ENCODE results near the gene WDR7.

The WDR7 gene

GRCh38 chr18:56632070-56633022 lies 18.8 kb upstream of the WDR7 start:
- ChIA-PET POLR2A (interaction anchor here (1.9 kb wide), 1 partner anchor 19 kb away, joined by 7 read pairs; the partner anchor contains the start of gene WDR7), CTCF (interaction anchor here (0.6 kb wide), 1 partner anchor 11 kb away, joined by 3 read pairs; no protein-coding TSS in a partner anchor)
- TF ChIP-seq LEF1 (IDR thresholded peaks at IDR 0.05; ENCODE audit: borderline replicate concordance) (no peak), FOXK2 (IDR thresholded peaks at IDR 0.05) (no peak), TARDBP (IDR thresholded peaks at IDR 0.05) (no peak), SUZ12 (IDR thresholded peaks at IDR 0.05) (no peak), HDGF (IDR thresholded peaks at IDR 0.05; ENCODE audit: borderline replicate concordance) (no peak), FOXM1 (IDR thresholded peaks at IDR 0.05; ENCODE audit: borderline replicate concordance) (no peak), FOXA1 (IDR thresholded peaks at IDR 0.05) (no peak), SP1 (IDR thresholded peaks at IDR 0.05) (no peak), ELF4 (IDR thresholded peaks at IDR 0.05) (no peak), L3MBTL2 (conservative IDR thresholded peaks at IDR 0.05) (no peak), PKNOX1 (IDR thresholded peaks at IDR 0.05) (no peak), BHLHE40 (IDR thresholded peaks at IDR 0.05; ENCODE audit: borderline replicate concordance) (no peak), CTBP1 (IDR thresholded peaks at IDR 0.05; ENCODE audit: borderline replicate concordance) (no peak)
- no peak for DNase-seq (ENCODE audit: extremely low spot score)

DNA sequence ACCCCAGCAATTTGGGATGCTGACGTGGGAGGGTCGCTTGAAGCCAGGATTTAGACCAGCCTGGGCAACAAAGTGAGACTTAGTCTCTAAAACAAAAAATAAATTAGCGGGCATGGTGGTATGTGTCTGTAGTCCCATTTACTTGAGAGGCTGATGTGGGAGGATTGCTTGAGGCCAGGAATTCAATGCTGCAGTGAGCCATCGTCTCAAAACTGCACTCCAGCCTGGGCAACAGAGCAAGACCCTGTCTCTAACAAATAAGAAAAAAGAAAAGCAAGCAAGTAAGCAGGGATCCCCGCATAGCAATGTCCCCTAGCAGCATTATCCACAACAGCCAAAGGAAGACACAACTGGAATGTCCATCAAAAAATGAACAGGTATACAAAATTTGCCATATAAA lies 16.2 kb upstream of the WDR7 start:
- ChIA-PET CTCF (no interaction called here), POLR2A (no interaction called here)
- no peak for TF ChIP-seq NFRKB (IDR thresholded peaks at IDR 0.05)
- no peak for TF ChIP-seq ELF4 (IDR thresholded peaks at IDR 0.05)
- TF ChIP-seq ZNF384 (IDR thresholded peaks at IDR 0.05): no peak
- no peak for TF ChIP-seq L3MBTL2 (conservative IDR thresholded peaks at IDR 0.05)
- TF ChIP-seq PKNOX1 (IDR thresholded peaks at IDR 0.05): no peak
- TF ChIP-seq ARNT (IDR thresholded peaks at IDR 0.05): no peak
- no peak for TF ChIP-seq FOXM1 (IDR thresholded peaks at IDR 0.05; ENCODE audit: borderline replicate concordance)
- no peak for TF ChIP-seq SP1 (IDR thresholded peaks at IDR 0.05)
- TF ChIP-seq SUZ12 (IDR thresholded peaks at IDR 0.05): no peak
- no peak for TF ChIP-seq CTBP1 (IDR thresholded peaks at IDR 0.05; ENCODE audit: borderline replicate concordance)
- no peak for DNase-seq (ENCODE audit: extremely low spot score)

- TF ChIP-seq NFRKB (IDR thresholded peaks at IDR 0.05) (no peak), SP1 (IDR thresholded peaks at IDR 0.05) (no peak), FOXA1 (IDR thresholded peaks at IDR 0.05) (no peak), ARNT (IDR thresholded peaks at IDR 0.05) (no peak), BHLHE40 (IDR thresholded peaks at IDR 0.05; ENCODE audit: borderline replicate concordance) (no peak), FOXM1 (IDR thresholded peaks at IDR 0.05; ENCODE audit: borderline replicate concordance) (no peak), CTBP1 (IDR thresholded peaks at IDR 0.05; ENCODE audit: borderline replicate concordance) (no peak), SUZ12 (IDR thresholded peaks at IDR 0.05) (no peak), TARDBP (IDR thresholded peaks at IDR 0.05) (no peak), L3MBTL2 (conservative IDR thresholded peaks at IDR 0.05) (no peak), FOXK2 (IDR thresholded peaks at IDR 0.05) (no peak), HDGF (IDR thresholded peaks at IDR 0.05; ENCODE audit: borderline replicate concordance) (no peak), ELF4 (IDR thresholded peaks at IDR 0.05) (no peak), LEF1 (IDR thresholded peaks at IDR 0.05; ENCODE audit: borderline replicate concordance) (no peak), ZNF384 (IDR thresholded peaks at IDR 0.05) (no peak), PKNOX1 (IDR thresholded peaks at IDR 0.05) (no peak)
- DNase-seq (ENCODE audit: extremely low spot score): no peak
- ChIA-PET POLR2A (no interaction called here), CTCF (interaction anchor here (1.0 kb wide), 1 partner anchor 9 kb away, joined by 5 read pairs; no protein-coding TSS in a partner anchor)
Observed at GRCh38 chr18:56637176-56637575, 14.0 kb upstream of the WDR7 start.

- no peak for TF ChIP-seq ZNF384 (IDR thresholded peaks at IDR 0.05)
- no peak for TF ChIP-seq CTBP1 (IDR thresholded peaks at IDR 0.05; ENCODE audit: borderline replicate concordance)
- no peak for TF ChIP-seq NFRKB (IDR thresholded peaks at IDR 0.05)
- no peak for TF ChIP-seq LEF1 (IDR thresholded peaks at IDR 0.05; ENCODE audit: borderline replicate concordance)
- no peak for TF ChIP-seq HDGF (IDR thresholded peaks at IDR 0.05; ENCODE audit: borderline replicate concordance)
- ChIA-PET CTCF (interaction anchor here (1.0 kb wide), 1 partner anchor 9 kb away, joined by 5 read pairs; no protein-coding TSS in a partner anchor), POLR2A (interaction anchor here (3.2 kb wide), 1 partner anchor 13 kb away, joined by 22 read pairs; the partner anchor contains the start of gene WDR7)
- DNase-seq (ENCODE audit: extremely low spot score): no peak
Observed at GRCh38 chr18:56637711-56638231, 13.4 kb upstream of the WDR7 start.

DNA sequence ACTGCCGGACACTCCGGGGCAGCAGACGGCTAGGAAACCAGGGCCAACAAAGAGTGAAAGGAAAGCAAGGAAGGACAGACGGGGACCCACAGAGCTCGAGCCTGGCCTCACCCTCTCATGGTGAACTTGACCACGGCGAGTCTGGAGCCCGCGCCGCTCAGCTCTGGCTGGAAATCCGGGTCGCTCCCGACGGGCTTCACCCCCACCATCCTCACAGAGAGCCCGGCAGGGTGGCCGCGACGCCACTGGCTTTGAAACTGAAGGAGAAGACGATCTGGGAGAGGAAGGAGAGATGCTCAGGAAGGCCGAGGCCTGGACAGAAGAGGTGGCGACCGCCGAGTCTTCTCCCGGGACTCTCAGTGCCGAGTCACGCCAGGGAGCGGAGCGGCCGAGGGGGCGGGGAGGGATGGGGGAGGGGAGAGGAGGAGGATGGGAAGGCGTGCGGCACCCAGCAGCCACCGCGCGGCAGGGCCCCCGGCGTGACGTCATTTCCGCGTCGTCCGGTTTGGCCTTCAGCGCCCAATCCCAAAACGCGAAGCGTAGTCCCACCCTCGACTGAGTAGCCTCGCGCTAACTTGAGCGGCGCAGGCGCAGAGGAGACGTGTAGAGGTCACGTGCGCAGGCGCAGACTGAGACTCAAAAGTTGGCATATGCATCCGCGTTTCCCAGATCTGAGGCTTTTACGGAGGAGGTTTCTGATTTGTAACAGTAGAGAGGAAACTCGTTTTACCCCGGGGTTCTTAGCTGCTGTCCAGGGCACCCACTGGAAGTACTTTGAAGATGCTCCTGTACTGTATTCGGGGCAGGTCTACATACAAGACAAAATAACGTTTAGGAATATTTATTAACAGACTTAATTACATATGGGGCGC lies 12.7 kb upstream of the WDR7 start, which contains the start of gene TXNL1:
Gene TXNL1 (minus strand): TSS at position 361 of the 872 bp plus-strand sequence. CDS start 152 bp downstream, at position 209.
- TF ChIP-seq HDGF (IDR thresholded peaks at IDR 0.05; ENCODE audit: borderline replicate concordance) (no peak), ARNT (IDR thresholded peaks at IDR 0.05) (no peak), TARDBP (IDR thresholded peaks at IDR 0.05) (no peak), NFRKB (IDR thresholded peaks at IDR 0.05) (no peak), FOXM1 (IDR thresholded peaks at IDR 0.05; ENCODE audit: borderline replicate concordance) (no peak), L3MBTL2 (conservative IDR thresholded peaks at IDR 0.05) (peak; percentile 45)
- DNase-seq (ENCODE audit: extremely low spot score): peak; percentile 93
- ChIA-PET CTCF (interaction anchor here (1.0 kb wide), 1 partner anchor 8 kb away, joined by 5 read pairs; no protein-coding TSS in a partner anchor), POLR2A (interaction anchor here (1.2 to 3.2 kb wide), 2 partner anchors 9 to 12 kb away, joined by 6 to 22 read pairs; partner anchors contain the start of gene WDR7)
